Right atrium auricular region (tissue), 2 donors: Measurements from ENCODE around the gene ARNT2. TPM values are rescaled to one million over a fixed set of nuclear protein-coding genes. Genes with fewer than 3 reads are reported as not detected.
"Not testable (repeated sequence)": the region's sequence is repeated elsewhere in the genome, so short reads cannot be mapped to it uniquely, and the experiment has no call there.

Experiments used
- DNase-seq: peaks from one replicate; pipeline ENCODE4 v3.0.0-alpha.2; 2019; ENCODE audit warnings: low spot score
- H3K27ac ChIP-seq, 2 donors: fragments of 200-600 bp; sonication (generic); 1 replicate in 1 of 2; 2 replicates in 1 of 2; pipeline ENCODE4 v1.5.1; 2016 to 2019
- H3K27me3 ChIP-seq, 2 donors: fragments of 200-600 bp; sonication (generic); one replicate each; pipeline versions ENCODE4 v1.5.1 to v1.6.0; 2017 to 2019
- H3K36me3 ChIP-seq: fragments of 200-600 bp; sonication (generic); one replicate; pipeline ENCODE4 v1.5.1; 2016
- H3K4me1 ChIP-seq, 2 donors: fragments of 200-600 bp; sonication (generic); one replicate each; pipeline versions ENCODE4 v1.5.1 to v1.6.0; 2017 to 2019
- H3K4me3 ChIP-seq, 2 donors: fragments of 200-600 bp; sonication (generic); 1 replicate in 1 of 2; 2 replicates in 1 of 2; pipeline ENCODE4 v1.5.1; 2017 to 2019; ENCODE audit warnings: mild to moderate bottlenecking in 1 of 2, moderate library complexity in 1 of 2
- H3K9me3 ChIP-seq, 2 donors: fragments of 200-600 bp; sonication (generic); one replicate each; pipeline ENCODE4 v1.5.1; 2019
- total RNA-seq, 2 donors: library from RNA; depleted of rRNA; stranded (reverse); fragments of >200 nt; gene quantifications; one replicate each; pipeline ENCODE4 v1.1.0, GENCODE V29; 2016
- TF ChIP-seq, protein P1 (sequence below), 2 donors: fragments of 200-600 bp; sonication (generic); IDR thresholded peaks; one replicate each; pipeline ENCODE4 v1.5.1; 2019; ENCODE audit warnings: antibody characterized with exemption in 2 of 2

ARNT2 gene
- total RNA-seq, 2 donors from 2014 or later, result 4.8 to 8.4 TPM

GRCh38 chr15:80386151-80386550 lies 18.0 kb upstream of the ARNT2 start:
- H3K27ac ChIP-seq, result no peak overlapping the region
- H3K36me3 ChIP-seq, result no peaks in the 10 kb centered on the region
- TF ChIP-seq, protein P1, sequence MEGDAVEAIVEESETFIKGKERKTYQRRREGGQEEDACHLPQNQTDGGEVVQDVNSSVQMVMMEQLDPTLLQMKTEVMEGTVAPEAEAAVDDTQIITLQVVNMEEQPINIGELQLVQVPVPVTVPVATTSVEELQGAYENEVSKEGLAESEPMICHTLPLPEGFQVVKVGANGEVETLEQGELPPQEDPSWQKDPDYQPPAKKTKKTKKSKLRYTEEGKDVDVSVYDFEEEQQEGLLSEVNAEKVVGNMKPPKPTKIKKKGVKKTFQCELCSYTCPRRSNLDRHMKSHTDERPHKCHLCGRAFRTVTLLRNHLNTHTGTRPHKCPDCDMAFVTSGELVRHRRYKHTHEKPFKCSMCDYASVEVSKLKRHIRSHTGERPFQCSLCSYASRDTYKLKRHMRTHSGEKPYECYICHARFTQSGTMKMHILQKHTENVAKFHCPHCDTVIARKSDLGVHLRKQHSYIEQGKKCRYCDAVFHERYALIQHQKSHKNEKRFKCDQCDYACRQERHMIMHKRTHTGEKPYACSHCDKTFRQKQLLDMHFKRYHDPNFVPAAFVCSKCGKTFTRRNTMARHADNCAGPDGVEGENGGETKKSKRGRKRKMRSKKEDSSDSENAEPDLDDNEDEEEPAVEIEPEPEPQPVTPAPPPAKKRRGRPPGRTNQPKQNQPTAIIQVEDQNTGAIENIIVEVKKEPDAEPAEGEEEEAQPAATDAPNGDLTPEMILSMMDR (IDR thresholded peaks at IDR 0.05), result no peak
- DNase-seq, result no peak
- H3K4me1 ChIP-seq, result no peaks in the 10 kb centered on the region
- H3K27me3 ChIP-seq, result no peaks in the 10 kb centered on the region
- no peaks in the 10 kb centered on the region for H3K9me3 ChIP-seq
- no peak overlapping the region for H3K4me3 ChIP-seq

GRCh38 chr15:80388326-80388725 lies 15.9 kb upstream of the ARNT2 start:
- TF ChIP-seq, protein P1 (IDR thresholded peaks at IDR 0.05), result no peak

DNA sequence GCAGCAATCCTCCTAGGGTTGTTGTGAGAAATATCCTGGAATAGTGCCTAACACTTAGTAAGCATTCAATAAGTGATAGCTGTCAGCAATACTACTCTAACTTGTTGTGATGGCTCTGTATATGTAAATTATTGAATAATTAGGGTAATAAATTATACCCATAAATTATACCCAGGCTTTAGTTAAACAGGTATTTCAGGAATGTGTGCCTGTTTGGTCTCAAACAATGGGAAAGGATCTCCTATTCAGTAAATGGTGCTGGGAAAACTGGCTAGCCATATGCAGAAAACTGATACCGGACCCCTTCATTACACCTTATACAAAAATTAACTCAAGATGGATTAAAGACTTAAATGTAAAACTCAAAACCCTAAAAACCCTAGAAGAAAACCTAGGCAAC lies 14.8 kb upstream of the ARNT2 start:
- TF ChIP-seq, protein P1 (IDR thresholded peaks at IDR 0.05), result no peak
- Histone ChIP-seq H3K4me3 (no peak overlapping the region), H3K27me3 (no peaks in the 10 kb centered on the region), H3K36me3 (no peaks in the 10 kb centered on the region), H3K9me3 (no peaks in the 10 kb centered on the region), H3K4me1 (no peaks in the 10 kb centered on the region), H3K27ac (no peak overlapping the region)
- DNase-seq, result no peak

More at GRCh38 chr15:80388326-80388725, 15.9 kb upstream of the ARNT2 start:
- no peak for DNase-seq
- Histone ChIP-seq H3K4me3 (no peak overlapping the region), H3K9me3 (no peaks in the 10 kb centered on the region), H3K36me3 (no peaks in the 10 kb centered on the region), H3K27me3 (no peaks in the 10 kb centered on the region), H3K27ac (no peak overlapping the region), H3K4me1 (no peaks in the 10 kb centered on the region)

DNA sequence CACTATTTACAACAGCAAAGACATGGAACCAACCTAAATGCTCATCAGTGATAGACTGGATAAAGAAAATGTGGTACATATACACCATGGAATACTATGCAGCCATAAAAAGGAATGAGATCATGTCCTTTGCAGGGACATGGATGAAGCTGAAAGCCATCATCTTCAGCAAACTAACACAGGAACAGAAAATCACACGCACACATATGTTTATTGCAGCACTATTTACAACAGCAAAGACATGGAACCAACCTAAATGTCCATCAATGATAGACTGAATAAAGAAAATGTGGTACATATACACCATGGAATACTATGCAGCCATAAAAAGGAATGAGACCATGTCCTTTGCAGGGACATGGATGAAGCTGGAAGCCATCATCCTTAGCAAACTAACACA lies 13.2 kb upstream of the ARNT2 start:
- H3K4me1 ChIP-seq, H3K4me3 ChIP-seq, DNase-seq, H3K9me3 ChIP-seq, H3K27me3 ChIP-seq, H3K36me3 ChIP-seq, H3K27ac ChIP-seq: not testable (repeated sequence)

GRCh38 chr15:80395616-80396015 lies 8.6 kb upstream of the ARNT2 start:
- TF ChIP-seq, protein P1 (IDR thresholded peaks at IDR 0.05), result no peak
- H3K27ac ChIP-seq, result no peak overlapping the region
- H3K36me3 ChIP-seq, result no peaks in the 10 kb centered on the region
- H3K9me3 ChIP-seq, result no peaks in the 10 kb centered on the region
- H3K27me3 ChIP-seq, result no peaks in the 10 kb centered on the region
- DNase-seq, result no peak
- H3K4me1 ChIP-seq, result no peaks in the 10 kb centered on the region
- H3K4me3 ChIP-seq, result no peak overlapping the region

GRCh38 chr15:80396096-80396495 lies 8.1 kb upstream of the ARNT2 start:
- TF ChIP-seq, protein P1 (IDR thresholded peaks at IDR 0.05), result no peak
- no peaks in the 10 kb centered on the region for H3K36me3 ChIP-seq
- no peak overlapping the region for H3K27ac ChIP-seq
- no peaks in the 10 kb centered on the region for H3K27me3 ChIP-seq
- H3K4me3 ChIP-seq, result no peak overlapping the region
- H3K4me1 ChIP-seq, result no peaks in the 10 kb centered on the region
- DNase-seq, result no peak
- H3K9me3 ChIP-seq, result no peaks in the 10 kb centered on the region
